ENCODE measurements around the gene PCED1A. TPM values are rescaled to one million over a fixed set of nuclear protein-coding genes. Genes with fewer than 3 reads are reported as not detected.

PCED1A gene
- total RNA-seq, 4 donors from 2014 or later = 2.6 to 9.3 (median 5.7) TPM

DNA sequence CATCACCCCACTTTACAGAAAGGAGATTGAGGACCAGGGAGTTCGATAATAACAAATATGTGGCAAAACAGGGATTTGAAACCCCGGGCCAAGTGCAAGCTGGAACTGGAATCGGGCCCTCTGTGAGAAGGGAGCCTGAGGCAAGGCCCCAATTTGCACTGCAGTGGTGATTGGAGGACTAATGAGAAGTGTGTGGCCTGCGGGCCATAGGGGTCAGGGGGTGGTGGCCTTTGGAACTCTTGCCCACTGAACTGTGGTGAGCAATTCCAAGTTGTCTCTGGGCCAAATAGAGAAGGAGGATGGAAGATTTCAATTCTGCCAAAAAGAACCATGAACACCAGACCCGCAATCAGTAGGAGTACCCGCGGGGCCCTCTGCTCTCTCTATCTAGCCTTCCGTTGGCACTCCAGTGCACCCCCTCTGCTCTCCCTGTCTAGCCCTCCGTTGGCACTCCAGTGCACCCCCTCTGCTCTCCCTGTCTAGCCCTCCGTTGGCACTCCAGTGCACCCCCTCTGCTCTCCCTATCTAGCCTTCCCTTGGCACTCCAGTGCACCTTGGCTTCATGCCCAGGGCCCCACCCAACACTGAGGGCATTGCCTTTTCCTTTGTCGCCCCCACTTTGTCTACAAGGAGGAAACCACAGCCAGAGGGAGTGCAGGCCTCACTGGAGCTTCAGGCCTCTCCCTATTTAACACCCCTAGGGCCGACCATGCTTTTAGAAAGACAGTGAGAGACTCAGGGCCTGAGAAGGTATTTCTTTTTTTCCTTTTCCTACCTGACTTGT lies 26.8 kb upstream of the PCED1A start:
- in situ Hi-C loops (cut with MboI; ENCODE audit: low sequenced_read_pairs in 4 of 4) (loop anchor here in 1 of 4 donors (25.0 kb wide), 1 partner anchor 205 kb away; the partner anchor contains the start of genes IDH3B and NOP56), intact Hi-C loops (cut with DNase I; ENCODE audit: low total_unique reads) (no loop called here)
- Histone ChIP-seq H3K27me3 (no peaks in the 10 kb centered on the region), H3K27ac (no peak overlapping the region), H3K4me3 (no peak overlapping the region), H3K36me3 (peaks cover 0 to 41% of the 10 kb centered on the region in 2 donors), H3K9me3 (no peaks in the 10 kb centered on the region), H3K4me1 (no peaks in the 10 kb centered on the region)
- DNase-seq (no peak), ATAC-seq (no peak)
- TF ChIP-seq POLR2A (IDR thresholded peaks at IDR 0.05) = no peak
- TF ChIP-seq, protein P1, sequence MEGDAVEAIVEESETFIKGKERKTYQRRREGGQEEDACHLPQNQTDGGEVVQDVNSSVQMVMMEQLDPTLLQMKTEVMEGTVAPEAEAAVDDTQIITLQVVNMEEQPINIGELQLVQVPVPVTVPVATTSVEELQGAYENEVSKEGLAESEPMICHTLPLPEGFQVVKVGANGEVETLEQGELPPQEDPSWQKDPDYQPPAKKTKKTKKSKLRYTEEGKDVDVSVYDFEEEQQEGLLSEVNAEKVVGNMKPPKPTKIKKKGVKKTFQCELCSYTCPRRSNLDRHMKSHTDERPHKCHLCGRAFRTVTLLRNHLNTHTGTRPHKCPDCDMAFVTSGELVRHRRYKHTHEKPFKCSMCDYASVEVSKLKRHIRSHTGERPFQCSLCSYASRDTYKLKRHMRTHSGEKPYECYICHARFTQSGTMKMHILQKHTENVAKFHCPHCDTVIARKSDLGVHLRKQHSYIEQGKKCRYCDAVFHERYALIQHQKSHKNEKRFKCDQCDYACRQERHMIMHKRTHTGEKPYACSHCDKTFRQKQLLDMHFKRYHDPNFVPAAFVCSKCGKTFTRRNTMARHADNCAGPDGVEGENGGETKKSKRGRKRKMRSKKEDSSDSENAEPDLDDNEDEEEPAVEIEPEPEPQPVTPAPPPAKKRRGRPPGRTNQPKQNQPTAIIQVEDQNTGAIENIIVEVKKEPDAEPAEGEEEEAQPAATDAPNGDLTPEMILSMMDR (IDR thresholded peaks at IDR 0.05 in 4 of 5, conservative IDR thresholded peaks at IDR 0.05 in 1 of 5) = no peak

DNA sequence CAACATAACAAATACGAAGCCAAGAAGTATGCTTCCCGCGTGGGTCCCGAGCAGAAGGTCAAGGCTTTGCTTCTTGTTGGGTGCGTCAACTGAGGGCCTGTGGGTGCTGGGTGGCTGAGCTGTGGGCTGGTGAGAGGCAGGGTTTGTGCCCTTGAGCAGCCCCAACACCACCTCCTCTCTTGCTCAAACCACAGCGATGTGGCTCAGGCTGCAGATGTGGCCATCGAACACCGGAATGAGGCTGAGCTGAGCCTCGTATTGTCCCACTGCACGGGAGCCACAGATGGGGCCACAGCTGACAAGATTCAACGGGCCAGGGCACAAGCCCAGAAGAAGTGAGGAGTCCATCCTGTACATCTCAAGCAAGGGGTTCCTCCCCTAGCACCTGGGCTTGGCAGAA lies 25.8 kb upstream of the PCED1A start:
- peaks cover 0 to 51% of the 10 kb centered on the region in 2 donors for H3K36me3 ChIP-seq
- no peaks in the 10 kb centered on the region for H3K9me3 ChIP-seq

DNA sequence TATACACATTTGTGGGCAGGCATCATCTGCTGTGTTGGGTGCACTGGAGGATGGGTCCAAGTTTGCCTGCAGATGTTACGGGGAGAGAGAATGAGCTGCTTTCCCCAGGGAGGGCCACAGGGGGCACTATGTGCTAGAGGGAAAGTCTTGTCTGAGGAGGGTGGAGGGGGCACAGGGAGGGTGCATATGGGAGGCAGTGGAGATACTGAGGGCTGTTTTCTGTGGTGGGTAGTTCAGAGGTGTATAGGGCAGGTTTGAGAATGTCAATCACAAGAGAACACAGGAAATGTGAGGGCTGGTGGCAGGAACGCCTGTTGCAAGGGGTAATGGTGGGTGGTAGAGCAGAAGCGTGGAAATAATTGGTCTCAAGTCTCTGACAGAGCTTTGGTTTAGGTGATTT lies 25.2 kb upstream of the PCED1A start:
- Histone ChIP-seq H3K27me3 (no peaks in the 10 kb centered on the region), H3K4me1 (no peaks in the 10 kb centered on the region), H3K9me3 (no peaks in the 10 kb centered on the region), H3K36me3 (peaks cover 0 to 57% of the 10 kb centered on the region in 2 donors), H3K27ac (no peak overlapping the region), H3K4me3 (no peak overlapping the region)
- no peak for DNase-seq
- intact Hi-C loops (cut with DNase I; ENCODE audit: low total_unique reads) (no loop called here), in situ Hi-C loops (cut with MboI; ENCODE audit: low sequenced_read_pairs in 4 of 4) (loop anchor here in 1 of 4 donors (25.0 kb wide), 1 partner anchor 203 kb away; the partner anchor contains the start of genes IDH3B and NOP56)
- TF ChIP-seq POLR2A (IDR thresholded peaks at IDR 0.05) = no peak
- TF ChIP-seq, protein P1 (IDR thresholded peaks at IDR 0.05 in 4 of 5, conservative IDR thresholded peaks at IDR 0.05 in 1 of 5) = no peak
- ATAC-seq = no peak

More for the DNA sequence above, 25.8 kb upstream of the PCED1A start:
- no peak overlapping the region for H3K27ac ChIP-seq
- ATAC-seq (no peak), DNase-seq (no peak)
- in situ Hi-C loops (cut with MboI; ENCODE audit: low sequenced_read_pairs in 4 of 4) (loop anchor here in 1 of 4 donors (25.0 kb wide), 1 partner anchor 204 kb away; the partner anchor contains the start of genes IDH3B and NOP56), intact Hi-C loops (cut with DNase I; ENCODE audit: low total_unique reads) (no loop called here)
- no peak overlapping the region for H3K4me3 ChIP-seq
- no peak for TF ChIP-seq POLR2A (IDR thresholded peaks at IDR 0.05)
- TF ChIP-seq, protein P1 (IDR thresholded peaks at IDR 0.05 in 4 of 5, conservative IDR thresholded peaks at IDR 0.05 in 1 of 5) = no peak
- no peaks in the 10 kb centered on the region for H3K4me1 ChIP-seq
- H3K27me3 ChIP-seq = no peaks in the 10 kb centered on the region

DNA sequence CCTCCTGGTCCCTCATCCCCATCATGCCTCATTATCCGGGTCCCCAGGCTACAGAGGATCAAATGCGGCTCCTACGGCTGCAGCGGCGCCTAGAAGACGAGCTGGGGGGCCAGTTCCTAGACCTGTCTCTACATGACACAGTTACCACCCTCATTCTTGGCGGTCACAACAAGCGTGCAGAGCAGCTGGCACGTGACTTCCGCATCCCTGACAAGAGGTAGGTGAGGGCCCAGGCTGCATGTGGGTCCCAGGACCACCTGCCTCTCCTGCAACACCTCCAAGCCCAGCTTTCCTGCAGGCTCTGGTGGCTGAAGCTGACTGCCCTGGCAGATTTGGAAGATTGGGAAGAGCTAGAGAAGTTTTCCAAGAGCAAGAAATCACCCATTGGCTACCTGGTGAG lies 24.6 kb upstream of the PCED1A start:
- Histone ChIP-seq H3K4me3 (no peak overlapping the region), H3K27ac (no peak overlapping the region), H3K9me3 (no peaks in the 10 kb centered on the region), H3K36me3 (peaks cover 0 to 60% of the 10 kb centered on the region in 2 donors), H3K27me3 (no peaks in the 10 kb centered on the region), H3K4me1 (no peaks in the 10 kb centered on the region)
- no peak for DNase-seq
- TF ChIP-seq, protein P1 (IDR thresholded peaks at IDR 0.05 in 4 of 5, conservative IDR thresholded peaks at IDR 0.05 in 1 of 5) = no peak
- no peak for TF ChIP-seq POLR2A (IDR thresholded peaks at IDR 0.05)
- intact Hi-C loops (cut with DNase I; ENCODE audit: low total_unique reads) = no loop called here
- ATAC-seq = no peak
- in situ Hi-C loops (cut with MboI; ENCODE audit: low sequenced_read_pairs in 4 of 4) = loop anchor here in 1 of 4 donors (25.0 kb wide), 1 partner anchor 203 kb away; the partner anchor contains the start of genes IDH3B and NOP56
